ENCODE measurements around the gene LYRM7.

LYRM7 gene

GRCh38 chr5:131167615-131168014 is 3.1 kb upstream of the LYRM7 start:
- TF ChIP-seq CTCF (IDR thresholded peaks at IDR 0.05): no peak

- no peak for TF ChIP-seq CTCF (IDR thresholded peaks at IDR 0.05)
Measured at GRCh38 chr5:131169810-131170539, 769 bp upstream of the LYRM7 start.

- TF ChIP-seq CTCF (IDR thresholded peaks at IDR 0.05): no peak
Measured at GRCh38 chr5:131171276-131171810, 599 bp downstream of the LYRM7 start.

GRCh38 chr5:131180407-131180806 is 9.7 kb downstream of the LYRM7 start:
- TF ChIP-seq CTCF (IDR thresholded peaks at IDR 0.05): no peak

GRCh38 chr5:131182839-131183238 is 12.1 kb downstream of the LYRM7 start:
- TF ChIP-seq CTCF (IDR thresholded peaks at IDR 0.05): no peak

- TF ChIP-seq CTCF (IDR thresholded peaks at IDR 0.05): no peak
Measured at GRCh38 chr5:131185523-131186104, 14.9 kb downstream of the LYRM7 start.

GRCh38 chr5:131186561-131187256 is 16.0 kb downstream of the LYRM7 start:
- TF ChIP-seq CTCF (IDR thresholded peaks at IDR 0.05): no peak
